Right lung (tissue), 5 donors: Measurements from ENCODE around the gene STPG2. TPM values are rescaled to one million over a fixed set of nuclear protein-coding genes. Genes with fewer than 3 reads are reported as not detected.

Source experiments
- DNase-seq, 2 donors: peaks; one replicate each; pipeline ENCODE4 v3.0.0-alpha.2; 2013
- polyA plus RNA-seq, 5 donors: library from polyadenylated mRNA; unstranded; fragments of 120-200 nt; gene quantifications; one replicate each; pipeline versions ENCODE4 v1.2.1 to v1.2.3, GENCODE V29; 2013; ENCODE audit warnings: inconsistent platforms in 1 of 5, low replicate concordance in 1 of 5; ENCODE audit not compliant: insufficient read length in 5 of 5, insufficient read depth in 1 of 5

Gene STPG2
- polyA plus RNA-seq, 5 donors, result 0.14 to 0.39 (median 0.32) TPM

DNA sequence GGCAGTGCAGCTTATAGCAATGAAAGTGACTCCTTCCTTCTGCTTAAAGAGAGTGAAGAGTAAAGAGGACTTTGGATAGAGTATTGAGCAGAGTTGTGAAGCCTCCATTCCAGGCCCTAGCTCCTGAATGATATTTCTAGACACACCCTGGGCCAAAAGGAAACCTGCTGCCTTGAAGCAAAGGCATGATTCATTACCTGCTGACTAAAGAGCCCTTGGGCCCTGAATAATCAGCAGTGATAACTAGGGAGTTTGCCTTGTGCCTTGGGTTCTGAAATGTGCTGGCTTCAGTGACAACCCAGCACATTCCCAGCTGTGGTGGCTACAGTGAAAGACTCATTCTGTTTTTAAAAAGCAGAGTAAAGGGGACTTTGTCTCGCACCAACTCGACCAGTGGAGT lies 49.2 kb downstream of the STPG2 start:
- no peak for DNase-seq

DNA sequence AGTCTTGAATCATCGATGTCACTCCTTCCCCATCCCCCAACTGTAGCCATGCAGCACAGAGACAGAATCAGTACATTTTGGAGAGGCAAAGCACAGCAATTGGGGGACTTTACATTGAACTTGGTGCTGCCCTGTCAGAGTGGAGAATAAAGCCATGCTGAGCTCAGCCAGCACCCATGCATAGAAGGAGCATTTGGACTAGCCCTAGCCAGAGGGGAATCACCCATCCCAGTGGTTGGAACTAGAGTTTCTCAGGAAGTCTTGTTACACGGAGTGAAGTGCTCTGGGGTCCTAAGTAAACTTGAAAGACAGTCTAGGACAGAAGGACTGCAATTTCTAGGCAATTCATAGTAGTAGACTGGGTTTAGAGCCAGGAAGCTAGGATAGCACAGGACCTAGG lies 49.6 kb downstream of the STPG2 start:
- no peak for DNase-seq

- DNase-seq, result no peak
Measured at GRCh38 chr4:98092833-98093439, 50.3 kb downstream of the STPG2 start.

- DNase-seq, result no peak
Measured at GRCh38 chr4:98081936-98082335, 61.3 kb downstream of the STPG2 start.

- no peak for DNase-seq
Measured at GRCh38 chr4:98068495-98068894, 74.8 kb downstream of the STPG2 start.

- DNase-seq, result no peak
Measured at GRCh38 chr4:98055800-98056501, 87.3 kb downstream of the STPG2 start.

GRCh38 chr4:98046665-98047064 lies 96.6 kb downstream of the STPG2 start:
- DNase-seq, result no peak

GRCh38 chr4:98030059-98030458 lies 113.2 kb downstream of the STPG2 start:
- no peak for DNase-seq

GRCh38 chr4:98027827-98028226 lies 115.4 kb downstream of the STPG2 start:
- DNase-seq, result no peak

DNA sequence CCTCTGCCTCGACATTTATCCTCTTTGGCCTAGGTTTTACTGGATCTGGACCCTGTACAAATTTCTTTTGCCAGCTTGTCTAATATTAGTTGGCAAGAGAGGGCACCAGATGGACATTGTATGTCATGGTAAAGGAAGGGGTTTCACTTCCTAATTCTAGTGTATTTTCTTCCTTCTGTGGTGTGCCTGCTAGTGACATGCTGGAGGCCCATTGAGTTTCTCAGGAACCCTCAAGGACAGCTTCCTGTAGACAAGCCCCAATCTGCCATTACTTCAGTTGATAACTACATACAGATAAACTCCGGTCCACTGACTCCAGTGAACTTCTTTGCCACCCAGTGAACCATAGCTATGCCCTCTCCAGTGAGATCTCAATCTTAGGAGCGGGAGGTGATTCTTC lies 116.9 kb downstream of the STPG2 start:
- DNase-seq, result no peak

GRCh38 chr4:98006814-98007412 lies 136.4 kb downstream of the STPG2 start:
- no peak for DNase-seq

GRCh38 chr4:98006060-98006459 lies 137.2 kb downstream of the STPG2 start:
- DNase-seq, result no peak

- DNase-seq, result no peak
Measured at GRCh38 chr4:98000940-98001339, 142.3 kb downstream of the STPG2 start.

GRCh38 chr4:97998203-97998602 lies 145.1 kb downstream of the STPG2 start:
- no peak for DNase-seq

- DNase-seq, result no peak
Measured at GRCh38 chr4:97994765-97995465, 148.4 kb downstream of the STPG2 start.

- no peak for DNase-seq
Measured at GRCh38 chr4:97990409-97990808, 152.9 kb downstream of the STPG2 start.

DNA sequence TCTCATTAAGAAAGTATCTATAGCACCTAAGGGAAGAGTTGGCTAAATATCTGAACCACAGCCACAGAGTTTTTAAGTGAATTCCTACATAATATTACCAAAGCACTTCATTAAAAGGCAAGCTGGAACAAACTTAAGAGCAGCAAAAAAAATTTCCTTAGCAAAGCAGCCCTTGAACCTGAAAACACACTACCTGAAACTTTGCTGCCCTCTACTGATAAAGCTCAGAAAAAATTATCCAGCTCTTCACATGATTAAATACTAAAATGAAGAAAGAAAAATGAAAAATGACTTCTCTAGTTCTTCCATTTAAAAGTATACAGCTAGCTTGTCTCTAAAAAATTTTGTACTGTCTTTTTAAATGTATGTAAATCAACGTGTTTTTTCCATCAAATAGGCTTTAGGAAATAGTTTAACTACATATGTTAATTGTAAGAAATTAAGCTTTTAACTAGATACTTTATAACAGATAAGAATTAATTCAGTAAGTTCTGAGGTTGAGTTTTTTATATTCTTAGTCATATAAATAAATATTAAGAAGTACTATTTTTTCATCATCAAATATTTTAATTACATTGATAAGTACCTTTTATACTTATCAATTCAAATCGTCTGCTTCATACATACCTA lies 156.1 kb downstream of the STPG2 start:
- DNase-seq, result peak; percentile 9 to 16

GRCh38 chr4:97984545-97985131 lies 158.6 kb downstream of the STPG2 start:
- DNase-seq, result no peak

DNA sequence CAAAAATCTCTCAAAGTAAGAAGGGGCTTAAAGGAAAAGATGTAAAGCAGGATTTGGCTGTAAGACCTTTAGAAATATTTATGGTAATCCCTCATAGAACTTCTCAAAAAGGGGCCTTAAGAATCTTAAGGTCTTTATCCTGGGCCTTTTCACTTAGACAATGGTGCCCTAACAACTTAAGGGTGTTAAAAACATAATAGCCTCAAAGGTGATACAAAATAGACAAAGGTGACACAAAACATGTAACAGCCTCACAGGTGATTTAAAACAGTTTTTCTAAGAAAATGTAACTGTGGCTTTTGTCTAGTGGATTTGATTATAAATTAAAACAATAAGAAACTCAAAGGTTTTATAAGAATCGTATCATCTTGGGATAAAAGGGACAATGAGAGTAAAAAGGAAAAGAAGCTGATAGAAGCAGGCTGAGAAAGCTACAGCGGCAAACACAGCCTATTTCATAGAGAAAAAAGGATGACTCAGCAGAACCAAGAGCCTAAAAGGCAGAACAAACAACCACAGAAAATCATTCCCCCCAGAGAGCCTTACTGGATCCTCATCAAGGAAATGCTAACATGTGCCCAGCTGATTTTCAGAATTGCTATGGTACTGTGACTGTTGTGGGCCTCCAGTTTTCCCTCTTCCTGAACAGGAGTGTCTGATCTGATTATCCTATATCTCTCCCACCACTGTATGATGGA lies 164.3 kb downstream of the STPG2 start:
- DNase-seq, result no peak

- no peak for DNase-seq
Measured at GRCh38 chr4:97953171-97953941, 189.9 kb downstream of the STPG2 start.
